ENCODE measurements around the gene MMRN1.

The MMRN1 gene

DNA sequence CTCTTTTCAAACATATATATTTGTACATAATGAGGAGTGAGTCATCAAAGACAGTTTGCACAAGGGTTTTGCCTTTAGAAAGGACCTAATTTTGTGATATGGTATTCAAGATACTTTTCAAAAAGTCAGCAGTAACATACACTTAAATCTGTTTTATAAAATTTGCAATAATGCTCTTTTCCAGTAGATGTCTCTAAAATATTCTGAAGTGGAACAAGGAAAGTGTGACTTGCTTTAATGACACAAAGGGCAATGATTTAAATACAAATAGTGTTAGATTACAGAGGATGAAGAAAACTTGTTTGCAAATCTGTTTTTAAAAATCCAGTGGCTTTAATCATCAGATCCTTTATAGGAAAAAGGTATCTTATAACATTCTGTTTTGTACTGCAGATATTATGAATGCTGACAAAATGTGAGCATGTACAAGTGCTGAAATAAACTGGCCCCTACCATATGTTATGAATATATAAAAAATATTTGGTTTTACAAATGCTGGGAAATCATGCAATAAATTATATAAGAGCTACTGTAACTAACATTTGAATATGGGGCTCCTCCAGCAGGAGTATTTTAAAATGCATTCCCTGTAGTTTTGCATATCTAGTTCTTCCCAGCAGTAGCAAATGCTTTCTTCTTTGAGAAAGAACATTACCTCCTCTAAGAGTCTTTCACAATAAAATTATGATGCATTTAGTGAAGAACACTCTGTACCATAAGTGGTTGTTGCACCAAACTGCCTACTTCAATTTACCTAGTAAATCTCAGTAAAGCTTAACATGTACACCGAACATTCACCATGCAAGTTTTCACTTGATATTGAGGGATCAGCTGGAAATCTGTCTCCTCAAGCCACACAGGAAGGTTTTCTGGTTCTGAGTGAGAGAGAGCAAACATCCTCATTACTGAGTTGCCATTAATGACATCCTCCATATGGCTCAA is 20.2 kb downstream of the MMRN1 start:
- no peak for DNase-seq
- H3K4me3 ChIP-seq (ENCODE audit: low read depth, low read length): no peak overlapping the region
- H3K27me3 ChIP-seq: no peaks in the 10 kb centered on the region
- H3K4me1 ChIP-seq: peaks cover 6% of the 10 kb centered on the region; the same call in 1 of the 2 replicates
- H3K9me3 ChIP-seq: no peaks in the 10 kb centered on the region
- TF ChIP-seq, protein P1, sequence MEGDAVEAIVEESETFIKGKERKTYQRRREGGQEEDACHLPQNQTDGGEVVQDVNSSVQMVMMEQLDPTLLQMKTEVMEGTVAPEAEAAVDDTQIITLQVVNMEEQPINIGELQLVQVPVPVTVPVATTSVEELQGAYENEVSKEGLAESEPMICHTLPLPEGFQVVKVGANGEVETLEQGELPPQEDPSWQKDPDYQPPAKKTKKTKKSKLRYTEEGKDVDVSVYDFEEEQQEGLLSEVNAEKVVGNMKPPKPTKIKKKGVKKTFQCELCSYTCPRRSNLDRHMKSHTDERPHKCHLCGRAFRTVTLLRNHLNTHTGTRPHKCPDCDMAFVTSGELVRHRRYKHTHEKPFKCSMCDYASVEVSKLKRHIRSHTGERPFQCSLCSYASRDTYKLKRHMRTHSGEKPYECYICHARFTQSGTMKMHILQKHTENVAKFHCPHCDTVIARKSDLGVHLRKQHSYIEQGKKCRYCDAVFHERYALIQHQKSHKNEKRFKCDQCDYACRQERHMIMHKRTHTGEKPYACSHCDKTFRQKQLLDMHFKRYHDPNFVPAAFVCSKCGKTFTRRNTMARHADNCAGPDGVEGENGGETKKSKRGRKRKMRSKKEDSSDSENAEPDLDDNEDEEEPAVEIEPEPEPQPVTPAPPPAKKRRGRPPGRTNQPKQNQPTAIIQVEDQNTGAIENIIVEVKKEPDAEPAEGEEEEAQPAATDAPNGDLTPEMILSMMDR (IDR thresholded peaks at IDR 0.05; ENCODE audit: low read depth, low read length): no peak; the same call in 1 of the 2 replicates
- no peaks in the 10 kb centered on the region for H3K36me3 ChIP-seq

- H3K4me3 ChIP-seq (ENCODE audit: low read depth, low read length): no peak overlapping the region
- no peaks in the 10 kb centered on the region for H3K9me3 ChIP-seq
- peaks cover 6% of the 10 kb centered on the region; the same call in 1 of the 2 replicates for H3K4me1 ChIP-seq
- H3K36me3 ChIP-seq: no peaks in the 10 kb centered on the region
- TF ChIP-seq, protein P1 (IDR thresholded peaks at IDR 0.05; ENCODE audit: low read depth, low read length): no peak
- no peaks in the 10 kb centered on the region for H3K27me3 ChIP-seq
- no peak for DNase-seq
These were observed 21.3 kb downstream of the MMRN1 start for GRCh38 chr4:89915937-89916336.

GRCh38 chr4:89922848-89923416 is 28.3 kb downstream of the MMRN1 start:
- Histone ChIP-seq H3K9me3 (no peaks in the 10 kb centered on the region), H3K36me3 (no peaks in the 10 kb centered on the region), H3K27me3 (no peaks in the 10 kb centered on the region), H3K4me3 (ENCODE audit: low read depth, low read length) (no peak overlapping the region), H3K4me1 (no peaks in the 10 kb centered on the region)
- DNase-seq: no peak
- TF ChIP-seq, protein P1 (IDR thresholded peaks at IDR 0.05; ENCODE audit: low read depth, low read length): no peak

- Histone ChIP-seq H3K9me3 (no peaks in the 10 kb centered on the region), H3K27me3 (no peaks in the 10 kb centered on the region), H3K4me3 (ENCODE audit: low read depth, low read length) (no peak overlapping the region), H3K36me3 (no peaks in the 10 kb centered on the region), H3K4me1 (no peaks in the 10 kb centered on the region)
- TF ChIP-seq, protein P1 (IDR thresholded peaks at IDR 0.05; ENCODE audit: low read depth, low read length): no peak
- no peak for DNase-seq
These were observed 34.2 kb downstream of the MMRN1 start for GRCh38 chr4:89928838-89929237.

DNA sequence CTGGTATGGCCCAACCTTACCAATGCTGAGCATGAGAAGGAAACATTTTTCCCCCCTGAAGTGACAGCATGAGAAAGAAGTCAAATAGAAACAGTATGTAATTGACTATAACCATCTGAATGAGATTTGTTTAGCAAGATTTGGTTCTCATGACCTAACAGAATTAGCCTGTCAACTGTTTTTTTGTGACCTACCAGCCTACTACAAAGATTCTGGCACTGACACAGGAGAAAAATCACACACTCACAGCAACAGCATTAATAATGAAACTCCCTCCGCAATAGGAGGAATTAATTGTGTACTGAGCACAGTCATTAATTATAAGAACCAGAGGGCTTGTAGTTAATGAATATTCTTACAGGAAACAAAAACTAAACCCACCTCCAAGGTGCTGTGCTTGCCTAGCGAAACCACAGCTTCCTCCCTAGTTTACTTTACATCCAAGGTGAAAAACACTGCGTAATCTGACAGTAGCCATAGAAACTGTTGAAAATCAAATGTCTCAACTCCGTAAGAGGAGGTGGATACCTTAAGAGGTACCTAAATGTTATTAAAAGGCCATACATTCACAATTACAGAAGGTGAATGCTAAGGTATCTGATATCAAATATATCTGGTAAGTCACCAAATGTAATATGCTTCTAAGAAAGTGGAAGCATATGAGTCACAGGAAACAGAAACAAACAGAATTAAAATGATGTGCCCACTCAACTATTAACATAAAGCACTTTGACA is 34.9 kb downstream of the MMRN1 start:
- Histone ChIP-seq H3K4me3 (ENCODE audit: low read depth, low read length) (no peak overlapping the region), H3K4me1 (no peaks in the 10 kb centered on the region), H3K36me3 (no peaks in the 10 kb centered on the region), H3K27me3 (no peaks in the 10 kb centered on the region), H3K9me3 (no peaks in the 10 kb centered on the region)
- TF ChIP-seq, protein P1 (IDR thresholded peaks at IDR 0.05; ENCODE audit: low read depth, low read length): no peak
- DNase-seq: no peak

Data from BE2C (cell line).